H1 (cell line): ENCODE data around the gene ZNF746. TPM values are rescaled to one million over a fixed set of nuclear protein-coding genes. Genes with fewer than 3 reads are reported as not detected.

ENCODE experiments used
- CTCF ChIA-PET: fragments of 300-600 bp; sonication (Branson Sonifier 250); formaldehyde crosslinking; loops from one replicate; lab custom pipeline; 2021; ENCODE audit not compliant: partially characterized antibody; lab: Charles Lee
- POLR2A ChIA-PET: fragments of 300-600 bp; sonication (Branson Sonifier 250); formaldehyde crosslinking; loops from one replicate; lab custom pipeline; 2021; ENCODE audit warnings: inconsistent platforms; ENCODE audit not compliant: partially characterized antibody; lab: Charles Lee
- DNase-seq, 2 experiments: peaks; one replicate each; pipeline versions ENCODE4 v3.0.0 to v3.0.0-alpha.2; 2010 to 2022; ENCODE audit warnings: low spot score in 2 of 2, low read depth in 1 of 2, mixed read lengths in 1 of 2
- FAIRE-seq: peaks from 2 replicates; lab custom pipeline; 2011; peaks lifted over from hg19 to GRCh38; lab: Jason Lieb, UNC
- H2AFZ ChIP-seq: 2 replicates; pipeline ENCODE4 v1.8.1; 2012; ENCODE audit warnings: low read length, inconsistent platforms
- H2AK5ac ChIP-seq: 2 replicates; pipeline ENCODE4 v1.6.1; 2013; ENCODE audit warnings: low read depth, low read length
- H2BK120ac ChIP-seq: replicated peaks from 2 replicates; pipeline ENCODE3; 2013; ENCODE audit warnings: low read depth, low read length, inconsistent platforms
- H2BK12ac ChIP-seq: 2 replicates; pipeline ENCODE4 v1.6.1; 2013; ENCODE audit warnings: low read depth, low read length
- H2BK15ac ChIP-seq: 2 replicates; pipeline ENCODE4 v1.6.1; 2013; ENCODE audit warnings: low read length
- H2BK20ac ChIP-seq: 2 replicates; pipeline ENCODE4 v1.6.1; 2013; ENCODE audit warnings: low read length
- H2BK5ac ChIP-seq: 2 replicates; pipeline ENCODE4 v1.6.1; 2013; ENCODE audit warnings: low read depth, low read length
- H3K14ac ChIP-seq: 2 replicates; pipeline ENCODE4 v1.6.1; 2013; ENCODE audit warnings: inconsistent platforms; ENCODE audit not compliant: insufficient read length
- H3K18ac ChIP-seq: 2 replicates; pipeline ENCODE4 v1.6.1; 2013; ENCODE audit warnings: low read length; ENCODE audit errors: extremely low read depth
- H3K23ac ChIP-seq: 2 replicates; pipeline ENCODE4 v1.6.1; 2013; ENCODE audit warnings: inconsistent platforms; ENCODE audit not compliant: insufficient read length
- H3K23me2 ChIP-seq: 2 replicates; pipeline ENCODE4 v1.6.1; 2013; ENCODE audit warnings: low read depth, low read length
- H3K27ac ChIP-seq: 2 replicates; pipeline ENCODE4 v1.6.1; 2011; ENCODE audit warnings: low read depth, low read length, inconsistent platforms
- H3K27me3 ChIP-seq, 4 experiments: replicated peaks in 1 of 4; 1 replicate in 1 of 4; 2 replicates in 3 of 4; pipeline versions ENCODE4 v1.6.1 to v1.8.1; 2011 to 2013; ENCODE audit warnings: low read length in 3 of 4, mild to moderate bottlenecking in 3 of 4, inconsistent platforms in 2 of 4, mixed read lengths in 2 of 4, moderate library complexity in 1 of 4; ENCODE audit not compliant: control insufficient read depth in 3 of 4, insufficient read depth in 3 of 4; ENCODE audit errors: extremely low read depth in 1 of 4
- H3K36me3 ChIP-seq, 4 experiments: 2 replicates each; pipeline versions ENCODE4 v1.6.1 to v1.8.1; 2011 to 2013; ENCODE audit warnings: mild to moderate bottlenecking in 4 of 4, low read length in 3 of 4, moderate library complexity in 2 of 4, control low read depth in 1 of 4, inconsistent platforms in 1 of 4; ENCODE audit not compliant: insufficient read depth in 4 of 4, control insufficient read depth in 2 of 4
- H3K4ac ChIP-seq: replicated peaks from 2 replicates; pipeline ENCODE3; 2013; ENCODE audit warnings: low read length, low read depth, mixed read lengths, inconsistent platforms; ENCODE audit not compliant: insufficient read length
- H3K4me1 ChIP-seq, 4 experiments: replicated peaks in 1 of 4; 1 replicate in 1 of 4; 2 replicates in 3 of 4; pipeline versions ENCODE4 v1.6.1 to v1.8.1; 2011 to 2013; ENCODE audit warnings: low read length in 3 of 4, inconsistent platforms in 2 of 4, mixed read lengths in 1 of 4; ENCODE audit not compliant: insufficient read depth in 4 of 4, control insufficient read depth in 3 of 4
- H3K4me2 ChIP-seq, 2 experiments: 2 replicates each; pipeline versions ENCODE4 v1.6.1 to v1.8.1; 2011 to 2013; ENCODE audit warnings: low read depth in 2 of 2, low read length in 2 of 2, control low read depth in 1 of 2, inconsistent platforms in 1 of 2, mild to moderate bottlenecking in 1 of 2; ENCODE audit not compliant: insufficient read depth in 1 of 2
- H3K4me3 ChIP-seq, 4 experiments: fragments of 200-600, 300-600 bp in 1 of 4; sonication (generic), shearing (Covaris generic), sonication (Bioruptor Twin) in 1 of 4; 2 replicates each; pipeline versions ENCODE4 v1.5.1 to v1.8.1; 2011 to 2016; ENCODE audit warnings: low read length in 4 of 4, low read depth in 3 of 4, control low read depth in 2 of 4, inconsistent platforms in 2 of 4, mild to moderate bottlenecking in 2 of 4, mixed read lengths in 1 of 4, moderate library complexity in 1 of 4; ENCODE audit not compliant: insufficient read depth in 2 of 4; ENCODE audit errors: extremely low read depth in 1 of 4
- H3K56ac ChIP-seq: replicated peaks from 2 replicates; pipeline ENCODE3; 2013; ENCODE audit warnings: low read depth, mild to moderate bottlenecking, mixed read lengths, low read length, inconsistent platforms; ENCODE audit not compliant: insufficient read length
- H3K79me1 ChIP-seq: 2 replicates; pipeline ENCODE4 v1.6.1; 2013; ENCODE audit warnings: low read depth, low read length, control low read depth
- H3K79me2 ChIP-seq, 2 experiments: 2 replicates each; pipeline versions ENCODE4 v1.6.1 to v1.8.1; 2012 to 2013; ENCODE audit warnings: low read length in 2 of 2, mild to moderate bottlenecking in 2 of 2, inconsistent platforms in 1 of 2; ENCODE audit not compliant: insufficient read depth in 2 of 2, control insufficient read depth in 1 of 2
- H3K9ac ChIP-seq, 4 experiments: replicated peaks in 1 of 4; 1 replicate in 1 of 4; 2 replicates in 3 of 4; pipeline versions ENCODE4 v1.6.1 to v1.8.1; 2011 to 2013; ENCODE audit warnings: low read depth in 3 of 4, low read length in 3 of 4, control low read depth in 2 of 4, mild to moderate bottlenecking in 2 of 4, moderate library complexity in 2 of 4, inconsistent platforms in 1 of 4; ENCODE audit errors: extremely low read depth in 1 of 4
- H3K9me3 ChIP-seq, 2 experiments: 2 replicates each; pipeline versions ENCODE4 v1.6.1 to v1.8.1; 2012 to 2013; ENCODE audit warnings: mild to moderate bottlenecking in 2 of 2, moderate library complexity in 2 of 2, control low read depth in 1 of 2, inconsistent platforms in 1 of 2, low read depth in 1 of 2, low read length in 1 of 2, mixed read lengths in 1 of 2; ENCODE audit not compliant: insufficient read depth in 2 of 2
- H4K20me1 ChIP-seq, 2 experiments: replicated peaks in 1 of 2; 2 replicates each; pipeline versions ENCODE3 to v1.8.1; 2011 to 2013; ENCODE audit warnings: inconsistent platforms in 2 of 2, low read length in 2 of 2, mild to moderate bottlenecking in 1 of 2; ENCODE audit not compliant: insufficient read depth in 2 of 2, control insufficient read depth in 1 of 2
- H4K5ac ChIP-seq: 2 replicates; pipeline ENCODE4 v1.6.1; 2013; ENCODE audit warnings: low read length, low read depth, mixed read lengths, inconsistent platforms; ENCODE audit not compliant: insufficient read length
- H4K8ac ChIP-seq: 2 replicates; pipeline ENCODE4 v1.8.0; 2013; ENCODE audit warnings: mild to moderate bottlenecking, moderate library complexity, low read length, inconsistent platforms; ENCODE audit not compliant: insufficient read depth; ENCODE audit errors: extremely low read depth
- H4K91ac ChIP-seq: replicated peaks from 2 replicates; pipeline ENCODE3; 2013; ENCODE audit warnings: low read length, mixed read lengths, inconsistent platforms; ENCODE audit not compliant: insufficient read length
- BACH1 ChIP-seq: IDR thresholded peaks from 2 replicates; pipeline ENCODE4 v1.6.1; 2012; ENCODE audit warnings: low read length, improper control_type of control experiment
- CBX5 ChIP-seq: fragments of 300-800, 300-1000 bp; sonication (generic); IDR thresholded peaks from 2 replicates; pipeline ENCODE4 v1.7.1; 2016; ENCODE audit warnings: antibody characterized with exemption, low read length, low read depth
- WGBS, 2 experiments: shearing (Covaris generic) in 1 of 2; methylation state at CpG; one replicate each; pipeline versions ENCODE4 v1.1.6 to v1.1.7; 2013 to 2015; ENCODE audit warnings: low lambda C conversion rate in 2 of 2, mixed read lengths in 2 of 2, inconsistent platforms in 1 of 2, low coverage in 1 of 2, missing lambda C conversion rate in 1 of 2; ENCODE audit not compliant: insufficient replicate concordance in 2 of 2, insufficient coverage in 1 of 2, insufficient read length in 1 of 2; ENCODE audit errors: extremely low coverage in 1 of 2, missing lambda C conversion rate in 1 of 2; 5-methylcytosine and 5-hydroxymethylcytosine counted together
- polyA plus RNA-seq, 7 experiments: library from polyadenylated mRNA; depleted of rRNA in 3 of 7; stranded (reverse) in 5 of 7; unstranded in 2 of 7; fragments of >200 nt in 5 of 7; fragments of 200-250 nt in 2 of 7; gene quantifications; 1 replicate in 5 of 7; 2 replicates in 1 of 7; 4 replicates in 1 of 7; pipeline versions ENCODE4 v1.2.1 to v1.2.3, GENCODE V29; 2011 to 2013; ENCODE audit warnings: missing spikeins in 2 of 7, mixed read lengths in 2 of 7
- total RNA-seq: library from RNA; stranded (reverse); fragmentation: NEBNext Ultra II Directional; extraction: Animal tissue kit (Norgen Biotek cat#: 25700); gene quantifications from 2 replicates; pipeline ENCODE4 v1.2.1, GENCODE V29; 2021
- TF ChIP-seq, protein P1 (sequence below): IDR thresholded peaks from 2 replicates; pipeline ENCODE4 v1.6.1; 2012; ENCODE audit warnings: inconsistent platforms

ZNF746 gene
- total and polyA plus RNA-seq, 2 of the 8 experiments (the other 6 are each of a cell fraction or from before 2014, with no cell fraction given), result 7.5 to 15.6 TPM

DNA sequence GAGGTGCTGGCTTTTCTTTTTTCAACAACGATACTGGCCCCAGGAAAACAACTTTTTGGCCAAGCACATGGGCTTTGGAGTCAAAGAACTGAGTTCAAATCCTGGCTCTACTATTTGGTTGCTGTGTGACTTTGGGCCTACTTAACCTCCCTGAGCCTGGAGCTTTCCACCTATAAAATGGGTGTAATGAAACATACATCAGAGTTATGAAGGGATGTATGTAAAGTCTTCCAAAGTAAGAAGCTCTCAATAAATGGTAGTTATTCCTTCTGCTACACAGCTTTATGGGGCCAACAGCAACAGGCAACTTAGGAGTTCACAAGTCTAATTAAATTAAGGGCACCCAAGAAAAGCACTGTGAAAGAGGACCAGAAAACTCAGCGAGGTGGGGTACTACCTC lies 69.7 kb downstream of the ZNF746 start:
- no peaks in the 10 kb centered on the region for H3K9me3 ChIP-seq
- no peak overlapping the region for H2AK5ac ChIP-seq
- no peak overlapping the region for H4K91ac ChIP-seq
- no peak overlapping the region for H2AFZ ChIP-seq
- no peak overlapping the region for H2BK120ac ChIP-seq
- no peak overlapping the region for H3K9ac ChIP-seq
- no peak overlapping the region for H2BK12ac ChIP-seq
- ChIA-PET CTCF (interaction anchor here (1.3 to 1.6 kb wide), 4 partner anchors 8 to 110 kb away, joined by 3 to 6 read pairs (median 5); partner anchors contain the start of gene ZNF777), POLR2A (no interaction called here)
- peaks cover 0 to 12% (median 0%) of the 10 kb centered on the region in 4 experiments; a peak in 3 of 8 replicates for H3K36me3 ChIP-seq
- no peaks in the 10 kb centered on the region for H3K79me2 ChIP-seq
- no peak overlapping the region for H2BK5ac ChIP-seq
- DNase-seq (no peak), FAIRE-seq (no peak)
- no peak overlapping the region for H3K4me3 ChIP-seq
- H3K79me1 ChIP-seq, result no peaks in the 10 kb centered on the region
- H3K27ac ChIP-seq, result no peak overlapping the region
- H3K23me2 ChIP-seq, result peaks cover 2% of the 10 kb centered on the region; the same call in 1 of the 2 replicates
- WGBS, 2 experiments, result 95% methylated on average over 2 of the region's 2 CpGs; no CpG with 5 or more reads in 1 of the 2 experiments
- H3K4me1 ChIP-seq, result peaks cover 0 to 2% (median 0%) of the 10 kb centered on the region in 4 experiments; a peak in 2 of 7 replicates
- no peak overlapping the region for H3K56ac ChIP-seq
- no peak overlapping the region for H3K4me2 ChIP-seq
- peaks cover 0 to 7% (median 6%) of the 10 kb centered on the region in 4 experiments; a peak in 5 of 7 replicates for H3K27me3 ChIP-seq
- no peak overlapping the region for H3K23ac ChIP-seq
- no peak overlapping the region for H3K18ac ChIP-seq
- H4K20me1 ChIP-seq, result peaks cover 0 to 2% of the 10 kb centered on the region in 2 experiments
- no peak overlapping the region for H2BK20ac ChIP-seq
- no peak overlapping the region for H3K14ac ChIP-seq
- H2BK15ac ChIP-seq, result no peak overlapping the region
- H3K4ac ChIP-seq, result no peak overlapping the region
- no peak overlapping the region for H4K8ac ChIP-seq
- no peak overlapping the region for H4K5ac ChIP-seq
- TF ChIP-seq CBX5 (no peak), BACH1 (no peak)
- TF ChIP-seq, protein P1, sequence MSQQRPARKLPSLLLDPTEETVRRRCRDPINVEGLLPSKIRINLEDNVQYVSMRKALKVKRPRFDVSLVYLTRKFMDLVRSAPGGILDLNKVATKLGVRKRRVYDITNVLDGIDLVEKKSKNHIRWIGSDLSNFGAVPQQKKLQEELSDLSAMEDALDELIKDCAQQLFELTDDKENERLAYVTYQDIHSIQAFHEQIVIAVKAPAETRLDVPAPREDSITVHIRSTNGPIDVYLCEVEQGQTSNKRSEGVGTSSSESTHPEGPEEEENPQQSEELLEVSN, result no peak
